GM18526 (cell line): ENCODE results near the gene TMA7B.

Experiments used
- POLR2A ChIP-seq: IDR thresholded peaks from 3 replicates; pipeline ENCODE4 v1.6.1; 2011; ENCODE audit not compliant: insufficient read length; ENCODE audit errors: extremely low read depth

TMA7B gene

DNA sequence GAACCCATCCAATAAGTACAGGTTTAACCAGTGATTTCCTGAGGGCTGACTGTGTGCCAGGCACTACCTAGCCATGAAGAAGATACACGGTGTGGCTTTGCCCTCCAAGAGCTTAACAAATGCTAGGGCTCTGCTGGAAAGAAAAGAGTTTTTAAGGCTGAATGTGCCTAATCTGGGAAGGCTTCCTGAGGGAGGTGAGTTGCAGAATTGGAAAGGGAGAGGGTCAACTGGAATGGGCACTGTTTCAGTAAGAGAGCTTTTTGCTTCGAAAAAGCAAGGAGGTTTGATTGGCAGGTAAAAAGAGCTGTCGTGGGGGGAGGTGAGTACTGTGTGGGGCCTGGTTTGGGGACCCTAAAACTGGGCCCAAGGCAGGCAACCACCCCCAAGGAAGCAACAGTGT is 37.2 kb downstream of the TMA7B start:
- no peak for TF ChIP-seq POLR2A

DNA sequence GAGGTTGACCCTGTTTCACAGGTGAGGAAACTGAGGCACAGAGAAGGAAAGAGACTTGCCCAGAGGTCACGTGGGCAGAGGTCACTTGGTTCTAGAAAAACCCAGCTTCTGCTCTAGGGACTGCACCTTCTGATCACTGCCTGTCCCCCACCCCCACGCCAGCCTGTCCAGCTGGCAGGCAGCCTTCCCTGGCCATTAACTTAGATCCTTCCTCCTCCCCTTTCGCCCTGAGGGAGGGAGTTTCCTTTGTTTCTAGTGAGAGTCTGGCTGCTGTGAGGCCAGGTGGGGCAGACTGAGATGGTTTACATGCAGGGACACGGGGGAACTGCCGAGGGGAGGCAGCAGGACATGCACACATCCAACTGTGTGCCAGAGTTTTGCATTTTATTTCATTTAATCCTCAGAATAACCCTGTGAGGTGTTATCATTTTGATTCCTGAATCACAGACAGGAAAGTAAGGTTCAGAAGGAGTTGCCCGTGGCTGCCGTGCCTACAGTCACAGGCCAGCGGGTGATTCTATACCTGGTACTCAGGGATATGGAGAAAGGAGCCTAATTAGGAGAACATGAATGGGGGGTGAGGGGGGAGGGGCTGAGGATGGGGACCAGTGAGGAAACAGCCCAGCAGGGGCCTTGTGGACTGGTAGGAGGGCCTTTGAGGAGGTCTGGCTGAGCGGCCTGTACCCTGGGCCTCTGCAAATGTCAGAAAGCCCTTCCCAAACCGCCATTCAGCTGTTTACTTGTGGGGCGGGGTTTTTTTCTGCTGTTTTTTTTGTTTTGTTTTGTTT is 37.9 kb downstream of the TMA7B start:
- TF ChIP-seq POLR2A = no peak

- no peak for TF ChIP-seq POLR2A
These were observed 39.1 kb downstream of the TMA7B start for GRCh38 chr22:39999144-39999757.

DNA sequence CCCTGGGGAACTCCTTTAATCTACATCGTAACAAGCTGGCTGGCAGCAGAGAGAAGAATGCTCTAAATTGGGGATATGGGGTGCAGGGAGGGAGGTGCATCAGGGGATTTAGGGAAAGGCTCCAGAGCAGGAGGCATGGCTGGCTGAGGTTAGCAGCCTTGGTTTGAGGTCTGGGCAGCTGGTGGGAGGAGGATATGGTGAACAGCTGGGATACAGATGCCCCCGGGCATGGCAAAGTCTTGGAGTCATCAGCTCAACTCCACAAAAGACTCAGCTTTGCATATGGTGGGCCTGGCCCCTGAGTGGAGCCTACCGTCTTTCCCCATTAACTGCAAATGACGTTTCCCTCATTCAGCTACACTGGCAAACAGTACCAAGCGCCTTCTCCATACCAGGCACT is 40.0 kb downstream of the TMA7B start:
- no peak for TF ChIP-seq POLR2A

DNA sequence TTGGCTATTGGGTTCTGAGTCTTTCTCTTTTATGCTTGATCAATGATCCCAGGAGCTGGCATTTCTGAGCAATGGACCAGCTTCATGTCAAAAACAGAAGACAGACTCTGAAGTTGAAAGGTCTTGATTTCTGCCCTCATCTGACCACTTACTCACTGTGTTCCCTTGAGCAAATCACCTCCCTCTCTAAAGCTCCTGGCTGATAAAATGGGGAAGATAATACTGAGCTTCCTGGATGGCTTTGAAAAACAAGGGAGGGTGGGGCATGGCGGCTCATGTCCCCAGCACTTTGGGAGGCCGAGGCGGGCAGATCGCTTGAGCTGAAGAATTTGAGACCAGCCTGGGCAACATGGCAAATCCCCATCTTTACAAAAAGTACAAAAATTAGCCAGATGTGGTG is 40.9 kb downstream of the TMA7B start:
- TF ChIP-seq POLR2A = no peak

GRCh38 chr22:40001800-40002577 is 41.8 kb downstream of the TMA7B start:
- TF ChIP-seq POLR2A = no peak

GRCh38 chr22:40002935-40003715 is 42.9 kb downstream of the TMA7B start:
- TF ChIP-seq POLR2A = no peak

- TF ChIP-seq POLR2A = no peak
These were observed 44.6 kb downstream of the TMA7B start for GRCh38 chr22:40004836-40005235.

DNA sequence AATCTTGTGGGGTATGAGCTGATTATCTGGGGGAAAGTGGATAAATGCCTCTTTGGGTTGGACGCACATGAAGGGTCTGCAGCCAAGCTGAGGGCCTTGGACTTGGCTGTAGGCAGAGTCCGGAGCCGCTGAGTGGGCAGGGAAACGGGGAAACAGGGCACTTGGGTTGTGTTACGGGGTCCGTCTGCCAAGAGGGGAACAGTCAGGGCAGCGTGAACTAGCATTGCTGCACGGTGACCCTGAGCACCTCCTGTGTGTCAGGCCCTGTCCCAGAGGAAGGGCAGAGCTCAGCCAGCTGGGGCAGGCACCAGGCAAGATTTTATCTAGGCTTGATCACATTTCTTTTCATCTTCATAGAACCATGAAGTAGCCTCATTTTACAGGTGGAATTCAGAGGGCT is 46.4 kb downstream of the TMA7B start:
- no peak for TF ChIP-seq POLR2A

DNA sequence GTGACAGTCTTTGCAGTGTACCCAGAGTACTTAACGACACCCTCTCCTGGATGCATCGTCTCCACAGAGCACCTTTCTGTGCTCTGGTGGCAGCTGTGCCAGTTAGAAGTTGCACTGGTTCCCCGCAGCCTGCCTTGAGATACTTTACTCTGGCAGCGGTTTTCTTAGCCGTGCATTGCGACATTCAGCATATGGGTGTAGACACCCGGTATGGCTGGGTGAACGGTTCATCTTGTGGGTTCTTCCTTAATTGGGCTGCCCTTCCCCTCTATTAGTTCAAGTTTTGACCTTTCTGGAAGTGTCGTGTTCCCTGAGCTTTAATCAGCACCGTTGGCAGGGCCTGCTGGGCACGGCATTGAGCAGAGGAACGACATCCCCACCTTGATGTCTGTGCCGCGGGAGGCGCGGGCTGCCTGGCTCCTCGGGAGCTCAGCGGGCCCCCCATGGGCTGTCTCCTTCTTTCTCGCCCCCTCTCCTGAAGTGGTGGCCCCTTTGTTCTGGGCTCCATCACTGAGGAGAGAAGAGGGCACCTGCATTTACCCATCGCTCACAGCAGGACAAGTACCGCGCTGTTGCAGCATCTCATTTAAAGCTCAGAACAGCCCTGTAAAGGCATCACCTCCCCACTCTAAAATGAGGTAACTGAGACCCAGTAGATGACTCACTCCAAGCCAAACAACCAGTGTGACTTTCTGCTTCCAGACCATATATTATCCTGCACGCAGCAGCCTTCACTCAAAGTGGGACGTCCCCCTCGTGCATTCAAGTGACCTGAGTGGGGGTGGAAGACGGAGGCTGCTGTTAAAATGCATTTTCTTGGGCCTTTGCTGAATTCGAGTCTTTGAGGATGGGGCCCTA is 47.9 kb downstream of the TMA7B start:
- no peak for TF ChIP-seq POLR2A

GRCh38 chr22:40008726-40009291 is 48.6 kb downstream of the TMA7B start:
- no peak for TF ChIP-seq POLR2A

- no peak for TF ChIP-seq POLR2A
These were observed 49.1 kb downstream of the TMA7B start for GRCh38 chr22:40009292-40009774.

DNA sequence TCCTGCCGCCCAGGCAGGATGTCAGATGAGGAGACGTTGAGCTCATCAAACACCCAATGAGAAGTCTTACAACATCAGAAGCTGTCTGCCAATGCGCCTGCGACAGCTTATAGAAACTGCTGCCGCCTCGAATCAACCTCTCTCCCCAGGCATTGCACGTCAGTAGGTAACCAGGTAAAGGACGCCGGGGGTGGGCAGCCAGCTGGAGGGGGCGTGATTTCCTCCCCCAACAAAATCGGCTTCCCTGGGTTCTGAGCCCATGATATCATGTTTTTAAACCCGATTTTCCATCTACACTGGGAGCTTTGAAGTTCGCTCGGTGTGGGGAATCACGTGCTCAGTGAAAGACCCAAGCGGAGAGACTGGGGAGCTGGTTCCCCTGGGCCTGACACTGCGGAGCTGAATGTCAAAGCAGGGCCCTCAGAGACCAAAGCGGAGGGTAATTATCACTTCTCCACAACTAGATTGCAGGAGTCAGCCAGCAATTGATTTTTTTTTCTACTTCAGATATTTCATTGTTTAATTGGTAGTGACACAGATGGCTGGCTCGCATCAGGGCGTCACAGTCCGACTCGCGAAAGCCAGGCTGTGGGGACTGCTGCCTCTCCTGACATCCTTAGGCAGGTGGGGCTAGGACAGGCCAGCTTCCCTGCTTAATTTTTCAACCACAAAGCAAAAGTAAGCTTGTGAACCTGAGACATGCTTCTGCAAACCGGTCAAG is 49.9 kb downstream of the TMA7B start:
- no peak for TF ChIP-seq POLR2A
